22Rv1 (cell line): ENCODE results near the gene DRC1.

Experiments used
- CTCF ChIP-seq: fragments of 450-650 bp; IDR thresholded peaks from 2 replicates; pipeline ENCODE4 v1.5.1; 2017; ENCODE audit warnings: mild to moderate bottlenecking
- ZFX ChIP-seq: fragments of 450-650 bp; IDR thresholded peaks from 2 replicates; pipeline ENCODE4 v1.6.1; 2017; ENCODE audit warnings: antibody characterized with exemption, borderline replicate concordance

- TF ChIP-seq CTCF (no peak), ZFX (no peak)
Observed at GRCh38 chr2:26438926-26439325, 37.2 kb downstream of the DRC1 start.
